ENCODE results near the gene TRIM38.

TRIM38 gene

DNA sequence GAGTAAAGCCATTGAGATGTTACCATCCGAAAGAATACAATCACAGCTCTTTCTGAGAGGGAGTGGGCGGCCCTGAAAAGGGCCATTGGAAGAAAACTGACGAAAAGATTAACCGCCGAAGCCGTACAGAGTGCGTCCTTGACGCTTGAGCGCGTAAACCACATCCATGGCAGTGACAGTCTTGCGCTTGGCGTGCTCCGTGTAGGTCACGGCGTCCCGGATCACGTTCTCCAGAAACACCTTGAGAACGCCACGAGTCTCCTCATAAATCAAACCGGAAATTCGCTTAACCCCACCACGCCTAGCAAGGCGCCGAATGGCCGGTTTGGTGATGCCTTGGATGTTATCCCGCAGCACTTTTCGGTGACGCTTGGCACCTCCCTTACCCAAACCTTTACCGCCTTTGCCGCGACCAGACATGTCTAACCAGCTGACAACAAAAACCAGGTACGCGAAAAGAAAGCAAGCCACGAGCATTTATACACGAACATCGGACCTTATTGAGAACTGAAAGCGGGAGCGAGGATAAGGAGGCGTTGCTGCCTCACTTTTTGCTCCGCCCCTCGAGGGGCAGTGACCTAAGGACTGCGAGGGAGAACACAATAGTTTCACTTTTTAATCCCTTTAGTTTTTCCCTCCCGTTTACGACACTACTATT is 64.4 kb downstream of the TRIM38 start:
- DNase-seq (ENCODE audit: low read depth), result peak; percentile 95

DNA sequence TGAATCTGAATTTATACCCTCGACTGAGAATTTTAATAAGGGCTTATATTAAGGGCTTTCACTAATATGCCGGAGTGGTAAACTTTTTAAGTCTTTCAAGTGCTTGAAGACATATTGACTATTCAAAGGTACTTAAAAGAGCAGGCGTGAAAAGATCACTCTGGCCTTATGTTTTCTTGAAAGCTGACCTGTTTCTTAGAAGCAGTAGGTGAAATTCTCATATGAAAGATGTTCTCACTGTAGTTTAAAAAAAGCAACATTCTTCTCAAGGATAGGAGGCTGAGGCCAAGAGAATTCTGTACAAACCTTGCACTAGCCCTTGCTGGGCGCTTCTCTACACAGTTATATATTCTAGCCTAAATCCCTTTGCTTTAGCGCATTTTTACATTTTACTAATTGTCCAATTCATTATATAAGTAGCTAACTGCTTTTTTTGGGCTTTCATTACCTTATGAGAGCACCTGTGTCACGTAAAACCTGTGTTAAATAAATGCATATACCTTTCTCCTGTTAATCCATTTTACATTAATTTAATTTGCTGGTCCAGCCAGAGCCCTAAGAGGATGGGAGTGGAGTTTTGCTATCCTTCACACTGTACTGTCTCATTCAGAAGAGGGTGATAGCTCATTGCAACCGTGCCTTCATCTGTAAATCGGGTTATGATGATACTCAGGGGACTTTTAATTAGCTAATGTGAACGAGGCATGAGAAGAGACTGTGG is 65.0 kb downstream of the TRIM38 start:
- DNase-seq (ENCODE audit: low read depth), result no peak

DNA sequence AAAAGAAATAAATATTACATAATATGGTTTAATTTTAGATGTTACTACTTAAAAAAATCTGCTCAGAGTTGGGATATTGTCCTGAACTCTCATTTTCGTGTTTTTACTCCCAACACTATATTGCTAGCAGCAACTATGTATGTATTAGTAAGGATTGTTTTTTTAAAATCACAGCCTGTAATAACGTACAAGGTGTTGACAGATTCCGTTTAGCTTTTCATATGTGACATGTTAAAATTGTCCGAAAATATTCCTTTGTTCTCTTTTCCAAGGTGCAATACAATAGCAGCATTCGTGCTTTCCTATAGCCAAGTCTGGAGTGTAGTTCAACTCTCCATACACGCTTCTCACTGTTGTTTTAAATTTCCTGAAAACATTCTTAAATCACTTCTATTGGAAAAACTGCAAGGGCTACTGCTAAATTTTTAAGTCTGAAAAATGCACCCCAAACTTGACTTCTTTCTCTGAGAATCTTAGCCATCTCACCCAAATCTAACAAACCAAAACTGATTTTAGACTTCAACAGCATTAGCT is 65.7 kb downstream of the TRIM38 start:
- no peak for DNase-seq (ENCODE audit: low read depth)

DNA sequence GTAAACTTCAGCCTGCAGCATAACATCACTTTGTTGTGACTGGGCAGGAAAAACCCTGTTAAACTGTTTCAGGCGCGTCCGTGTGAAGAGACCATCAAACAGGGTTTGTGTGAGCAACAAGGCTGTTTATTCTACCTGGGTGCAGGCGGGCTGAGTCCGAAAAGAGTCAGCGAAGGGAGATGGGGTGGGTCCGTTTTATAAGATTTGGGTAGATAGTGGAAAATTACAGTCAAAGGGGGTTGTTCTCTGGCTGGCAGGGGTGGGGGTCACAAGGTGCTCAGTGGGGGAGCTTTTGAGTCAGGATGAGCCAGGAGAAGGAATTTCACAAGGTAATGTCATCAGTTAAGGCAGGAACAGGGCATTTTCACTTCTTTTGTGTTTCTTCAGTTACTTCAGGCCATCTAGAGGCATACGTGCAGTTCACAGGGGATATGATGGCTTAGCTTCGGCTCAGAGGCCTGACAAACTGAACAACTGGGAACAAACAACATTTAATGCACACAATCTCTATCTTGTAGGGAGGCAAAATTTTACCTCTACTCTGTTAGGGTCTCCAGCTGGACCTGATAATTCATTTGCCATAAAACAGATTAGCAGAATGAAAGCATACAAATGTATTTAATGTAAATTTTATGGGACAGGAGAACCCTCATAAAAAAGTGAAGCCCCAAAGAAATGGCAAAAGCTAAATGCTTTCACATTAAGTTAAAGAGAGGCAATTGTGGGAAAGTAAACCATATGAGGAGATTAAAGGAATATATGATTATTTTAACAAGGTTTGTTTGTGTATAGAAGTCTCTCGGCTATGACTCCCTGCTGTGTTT is 66.4 kb downstream of the TRIM38 start:
- DNase-seq (ENCODE audit: low read depth), result no peak

DNA sequence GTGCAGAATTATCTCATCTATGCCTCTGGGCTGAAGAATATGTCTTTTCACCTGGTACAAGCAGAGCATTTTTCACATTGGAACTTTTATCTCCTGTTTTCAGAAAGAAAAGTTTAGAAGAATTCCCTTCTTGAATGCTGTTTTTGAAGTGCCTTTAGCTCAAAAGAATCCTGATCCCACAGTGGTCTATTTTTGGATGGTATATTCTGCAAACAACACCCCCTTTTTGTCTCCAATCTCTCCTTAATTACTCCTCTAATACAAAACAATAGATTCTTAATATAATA is 66.9 kb downstream of the TRIM38 start:
- DNase-seq (ENCODE audit: low read depth), result no peak

DNA sequence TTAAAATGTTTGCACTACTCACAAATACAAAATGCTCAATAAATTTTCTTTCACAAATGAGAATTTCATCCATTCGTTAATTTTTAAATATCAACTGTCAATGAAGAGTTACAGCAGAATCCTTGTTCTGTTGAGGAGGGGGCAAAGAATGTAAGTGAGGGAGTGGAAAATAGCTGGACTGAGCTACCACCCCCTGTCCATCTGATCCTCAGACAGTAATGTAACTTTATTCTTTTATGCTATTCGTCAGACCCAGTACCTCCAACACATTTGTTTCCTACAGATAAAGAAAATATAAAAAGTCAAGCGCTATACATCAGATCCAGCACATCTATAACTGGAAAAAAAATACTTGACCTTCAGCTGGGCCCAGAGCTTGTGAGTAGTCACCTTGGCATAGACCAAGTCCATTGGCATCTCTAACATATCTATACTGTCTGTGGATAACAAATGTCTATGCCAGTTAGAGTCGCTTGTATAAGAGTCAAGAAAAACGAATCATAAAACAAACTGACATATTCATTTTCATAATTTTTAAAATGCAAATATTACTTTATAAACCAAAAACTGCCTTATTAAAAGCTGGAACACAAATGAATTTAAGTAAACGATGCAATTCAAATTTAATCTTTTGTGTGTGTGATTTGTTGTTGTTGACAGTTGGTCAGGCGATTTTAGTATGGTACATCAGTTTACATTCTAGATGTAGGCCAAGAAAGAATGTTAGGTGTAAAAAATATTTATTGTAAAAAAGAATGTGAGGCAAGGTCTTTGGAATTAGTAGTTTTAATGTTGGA is 67.5 kb downstream of the TRIM38 start:
- DNase-seq (ENCODE audit: low read depth), result no peak

DNA sequence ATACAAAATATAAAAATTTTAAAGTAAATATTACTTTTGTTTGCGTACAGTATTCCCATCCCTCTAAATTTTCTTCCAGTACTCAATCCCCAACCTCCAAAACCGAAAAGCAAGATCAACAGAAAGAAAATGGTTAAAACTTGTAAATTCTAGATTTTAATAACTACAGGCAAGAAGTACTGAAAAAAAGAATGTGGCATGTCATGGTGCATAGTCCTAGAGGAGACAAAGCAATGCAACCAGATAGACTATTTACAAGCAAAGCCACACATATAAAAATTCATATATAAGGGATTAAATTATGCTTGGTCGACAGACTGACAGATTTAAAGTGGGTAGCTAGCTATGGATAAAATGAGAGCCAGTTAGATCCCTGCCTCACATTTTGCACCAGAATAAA is 68.1 kb downstream of the TRIM38 start:
- no peak for DNase-seq (ENCODE audit: low read depth)

DNA sequence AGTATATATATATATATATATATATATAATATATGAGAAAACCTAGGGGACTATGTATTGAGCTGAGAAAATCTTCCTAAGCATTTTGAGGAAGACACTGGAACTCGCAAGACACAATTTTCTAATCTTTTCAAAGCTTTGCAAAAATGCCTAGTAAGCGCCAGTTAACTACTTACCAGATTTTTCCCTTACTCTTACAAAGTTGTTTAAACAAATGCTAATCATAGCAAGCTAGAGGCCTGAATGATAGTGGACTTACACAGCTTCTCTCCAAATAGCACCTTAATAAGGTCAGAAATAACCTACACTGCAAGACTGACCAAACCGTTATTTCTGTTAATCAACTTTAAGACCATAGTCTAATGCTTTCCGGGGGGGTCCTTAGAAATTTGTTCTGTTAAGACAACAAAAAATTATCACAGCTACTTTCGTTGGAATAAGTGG is 68.6 kb downstream of the TRIM38 start:
- DNase-seq (ENCODE audit: low read depth), result no peak

DNA sequence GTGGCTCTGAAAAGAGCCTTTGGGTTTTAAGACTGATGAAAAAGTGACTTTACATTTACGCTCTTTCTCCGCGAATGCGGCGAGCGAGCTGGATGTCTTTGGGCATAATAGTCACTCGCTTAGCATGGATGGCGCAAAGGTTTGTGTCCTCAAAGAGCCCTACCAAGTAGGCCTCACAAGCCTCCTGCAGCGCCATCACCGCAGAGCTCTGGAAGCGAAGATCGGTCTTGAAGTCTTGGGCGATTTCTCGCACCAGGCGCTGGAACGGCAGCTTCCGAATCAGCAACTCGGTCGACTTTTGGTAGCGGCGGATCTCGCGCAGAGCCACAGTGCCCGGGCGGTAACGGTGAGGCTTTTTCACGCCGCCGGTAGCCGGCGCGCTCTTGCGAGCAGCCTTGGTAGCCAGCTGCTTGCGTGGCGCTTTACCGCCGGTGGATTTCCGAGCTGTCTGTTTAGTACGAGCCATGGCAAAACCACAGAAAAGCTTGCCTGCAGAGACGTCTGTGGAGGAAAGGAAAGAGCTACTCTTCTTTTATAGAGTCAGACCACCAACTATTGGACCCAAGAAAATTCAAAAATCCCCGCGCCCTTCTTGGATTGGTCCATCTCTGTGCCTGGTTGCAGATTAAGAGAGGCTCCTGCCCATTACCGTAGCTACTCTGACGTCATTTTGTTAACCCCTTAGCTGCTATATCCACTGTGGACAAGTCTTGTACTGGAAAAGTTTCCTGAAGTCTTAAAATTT is 69.2 kb downstream of the TRIM38 start:
- DNase-seq (ENCODE audit: low read depth), result peak; percentile 93

DNA sequence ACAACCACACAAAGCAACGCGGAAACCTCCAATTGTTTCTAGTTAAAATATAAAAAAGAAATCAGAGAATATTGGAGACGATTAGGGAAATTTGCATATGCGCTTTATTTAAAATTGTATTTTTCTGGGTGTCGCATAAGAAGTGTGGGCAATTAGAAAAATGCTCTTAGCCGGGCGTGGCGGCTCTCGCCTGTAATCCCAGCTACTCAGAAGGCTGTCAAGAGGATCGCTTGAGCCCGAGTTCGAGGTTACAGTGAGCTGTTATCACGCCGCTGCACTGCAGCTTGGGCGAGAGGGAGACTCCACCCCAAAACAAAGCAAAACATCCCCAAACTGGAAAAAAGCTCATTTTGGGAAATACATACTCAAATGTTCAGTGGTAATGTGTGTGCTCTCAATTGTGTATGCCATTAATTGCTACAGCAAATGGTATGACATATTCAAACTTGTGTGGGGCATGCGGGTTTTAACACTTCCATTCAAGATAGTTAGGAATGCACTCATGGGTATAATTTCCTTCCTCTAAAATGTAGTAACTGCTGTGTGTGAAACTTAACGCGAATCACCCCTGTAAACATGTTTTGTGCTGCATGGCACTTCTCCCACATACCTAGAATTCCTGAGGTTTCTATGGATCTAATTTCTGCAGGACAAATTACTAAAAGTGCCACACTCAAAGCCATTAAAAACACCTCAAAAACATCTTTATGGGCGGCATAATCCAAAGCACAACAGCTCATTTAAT is 69.9 kb downstream of the TRIM38 start:
- peak; percentile 58 for DNase-seq (ENCODE audit: low read depth)

DNA sequence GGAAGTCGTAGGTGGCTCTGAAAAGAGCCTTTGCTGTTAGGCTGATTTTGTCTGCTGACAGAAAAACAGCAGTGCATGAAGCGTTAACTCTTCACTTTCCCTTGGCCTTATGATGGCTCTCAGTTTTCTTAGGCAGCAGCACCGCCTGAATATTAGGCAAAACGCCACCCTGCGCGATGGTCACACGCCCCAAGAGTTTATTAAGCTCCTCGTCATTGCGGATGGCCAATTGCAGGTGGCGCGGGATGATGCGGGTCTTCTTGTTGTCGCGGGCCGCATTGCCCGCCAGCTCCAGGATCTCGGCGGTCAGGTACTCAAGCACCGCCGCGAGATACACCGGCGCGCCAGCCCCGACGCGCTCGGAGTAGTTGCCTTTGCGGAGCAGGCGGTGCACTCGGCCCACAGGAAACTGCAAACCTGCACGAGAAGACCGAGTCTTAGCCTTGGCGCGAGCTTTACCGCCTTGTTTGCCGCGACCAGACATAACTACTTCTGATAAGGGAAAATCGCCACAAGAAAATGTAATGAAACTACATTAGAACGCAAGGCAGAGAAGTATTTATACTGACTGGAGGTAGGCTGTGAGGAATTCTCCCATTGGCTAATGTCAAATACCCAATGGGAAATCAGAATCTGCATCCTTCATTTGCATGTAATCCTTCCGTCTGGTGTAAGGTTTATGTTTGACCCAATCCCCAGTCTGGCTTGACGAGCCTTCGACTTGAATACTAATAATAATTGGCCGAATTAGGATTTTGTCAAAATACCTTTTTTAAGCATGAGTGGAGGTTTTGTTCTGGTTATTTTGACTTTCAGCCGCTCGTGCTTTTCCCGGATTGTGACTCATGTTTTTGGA is 70.7 kb downstream of the TRIM38 start:
- DNase-seq (ENCODE audit: low read depth), result peak; percentile 98

DNA sequence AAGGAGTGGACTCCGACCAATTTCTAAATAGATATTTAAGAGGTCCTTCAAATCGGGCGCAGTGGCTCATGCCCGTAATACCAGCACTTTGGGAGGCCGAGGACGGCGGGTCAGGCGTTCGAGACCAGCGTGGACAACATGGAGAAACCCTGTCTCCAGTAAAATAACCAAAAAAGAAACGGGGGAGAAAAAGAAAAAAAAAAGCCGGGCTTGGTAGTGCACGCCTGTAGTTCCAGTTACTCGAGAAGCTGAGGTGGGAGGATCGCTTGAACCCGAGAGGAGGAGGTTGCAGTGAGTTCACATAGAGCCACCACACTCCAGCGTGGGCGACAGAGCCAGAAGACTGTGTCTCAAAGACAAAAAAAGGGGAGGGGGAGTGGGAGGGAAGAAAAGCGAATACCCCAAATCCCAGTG is 71.3 kb downstream of the TRIM38 start:
- no peak for DNase-seq (ENCODE audit: low read depth)

DNA sequence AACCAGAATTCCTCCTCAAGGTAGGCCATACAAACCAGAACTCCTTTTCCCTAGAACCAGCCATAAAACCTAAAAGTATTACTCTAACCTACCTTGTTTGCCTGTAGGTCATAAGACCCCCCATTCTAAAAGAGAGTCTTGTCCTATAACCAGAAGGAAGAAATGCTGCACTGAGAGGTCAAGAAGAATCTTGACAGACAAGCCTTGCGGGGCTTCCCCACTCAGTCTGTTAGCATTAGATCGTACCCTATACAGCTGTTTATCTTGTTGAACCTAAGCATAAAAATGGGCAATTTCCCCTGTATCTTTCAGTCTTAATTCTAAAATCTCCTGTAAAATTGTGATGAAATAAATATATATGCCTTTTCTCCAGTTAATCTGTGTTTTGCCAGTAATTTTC is 72.3 kb downstream of the TRIM38 start:
- no peak for DNase-seq (ENCODE audit: low read depth)

Measured in fibroblast of gingiva (primary cell).